ENCODE data around the gene EFHC1. TPM values are rescaled to one million over a fixed set of nuclear protein-coding genes. Genes with fewer than 3 reads are reported as not detected.

EFHC1 gene
- total and polyA plus RNA-seq, 4 donors = 3.3 to 11.3 (median 6.9) TPM

DNA sequence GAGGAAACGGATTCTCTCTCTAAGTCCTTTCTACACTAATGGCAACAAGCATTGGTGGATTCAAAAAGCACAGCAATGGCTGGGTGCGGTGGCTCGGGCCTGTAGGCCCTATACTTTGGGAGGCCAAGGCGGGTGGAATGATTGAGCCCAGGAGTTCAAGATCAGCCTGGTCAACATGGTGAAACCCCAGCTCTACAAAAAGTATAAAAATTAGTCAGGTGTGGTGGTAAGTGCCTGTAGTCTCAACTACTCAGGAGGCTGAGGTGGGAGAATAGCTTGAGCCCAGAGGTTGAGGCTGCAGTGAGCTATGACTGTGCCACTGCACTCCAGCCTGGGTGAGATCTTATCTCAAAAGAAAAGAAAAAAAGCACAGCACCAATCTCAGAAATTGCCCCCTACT is 38.9 kb upstream of the EFHC1 start (continued):
- TF ChIP-seq, protein P1, sequence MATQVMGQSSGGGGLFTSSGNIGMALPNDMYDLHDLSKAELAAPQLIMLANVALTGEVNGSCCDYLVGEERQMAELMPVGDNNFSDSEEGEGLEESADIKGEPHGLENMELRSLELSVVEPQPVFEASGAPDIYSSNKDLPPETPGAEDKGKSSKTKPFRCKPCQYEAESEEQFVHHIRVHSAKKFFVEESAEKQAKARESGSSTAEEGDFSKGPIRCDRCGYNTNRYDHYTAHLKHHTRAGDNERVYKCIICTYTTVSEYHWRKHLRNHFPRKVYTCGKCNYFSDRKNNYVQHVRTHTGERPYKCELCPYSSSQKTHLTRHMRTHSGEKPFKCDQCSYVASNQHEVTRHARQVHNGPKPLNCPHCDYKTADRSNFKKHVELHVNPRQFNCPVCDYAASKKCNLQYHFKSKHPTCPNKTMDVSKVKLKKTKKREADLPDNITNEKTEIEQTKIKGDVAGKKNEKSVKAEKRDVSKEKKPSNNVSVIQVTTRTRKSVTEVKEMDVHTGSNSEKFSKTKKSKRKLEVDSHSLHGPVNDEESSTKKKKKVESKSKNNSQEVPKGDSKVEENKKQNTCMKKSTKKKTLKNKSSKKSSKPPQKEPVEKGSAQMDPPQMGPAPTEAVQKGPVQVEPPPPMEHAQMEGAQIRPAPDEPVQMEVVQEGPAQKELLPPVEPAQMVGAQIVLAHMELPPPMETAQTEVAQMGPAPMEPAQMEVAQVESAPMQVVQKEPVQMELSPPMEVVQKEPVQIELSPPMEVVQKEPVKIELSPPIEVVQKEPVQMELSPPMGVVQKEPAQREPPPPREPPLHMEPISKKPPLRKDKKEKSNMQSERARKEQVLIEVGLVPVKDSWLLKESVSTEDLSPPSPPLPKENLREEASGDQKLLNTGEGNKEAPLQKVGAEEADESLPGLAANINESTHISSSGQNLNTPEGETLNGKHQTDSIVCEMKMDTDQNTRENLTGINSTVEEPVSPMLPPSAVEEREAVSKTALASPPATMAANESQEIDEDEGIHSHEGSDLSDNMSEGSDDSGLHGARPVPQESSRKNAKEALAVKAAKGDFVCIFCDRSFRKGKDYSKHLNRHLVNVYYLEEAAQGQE (IDR thresholded peaks at IDR 0.05) = no peak
- TF ChIP-seq YY1 (IDR thresholded peaks at IDR 0.05) = no peak

DNA sequence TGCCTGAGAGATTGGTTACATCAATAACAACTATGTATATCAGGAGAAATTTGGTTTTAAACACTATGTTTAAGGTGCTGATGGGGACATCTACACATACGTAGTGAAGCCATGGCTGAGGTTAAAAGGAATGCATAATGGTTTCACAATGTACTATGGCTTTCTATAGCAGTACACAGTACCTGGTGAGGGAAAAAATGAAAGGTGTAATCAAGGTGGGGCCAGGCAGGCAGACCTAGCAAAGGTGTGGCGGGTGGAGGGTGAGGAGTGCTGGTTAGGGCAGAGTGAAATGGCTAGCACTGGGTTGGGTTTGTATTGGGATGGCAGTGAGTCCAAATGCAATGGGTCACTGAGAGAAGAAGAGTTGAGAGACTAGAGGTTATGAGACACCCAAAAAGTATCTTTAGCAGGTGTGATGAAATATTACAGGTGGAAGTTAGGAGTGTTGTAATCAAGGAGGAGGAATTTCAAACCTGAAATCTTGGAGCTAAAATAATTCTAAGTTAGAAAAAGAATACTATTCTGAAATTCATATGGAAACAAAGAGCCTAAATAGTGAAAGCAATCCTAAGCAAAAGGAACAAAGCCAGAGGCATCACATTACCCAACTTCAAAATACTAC is 35.9 kb upstream of the EFHC1 start:
- no peaks in the 10 kb centered on the region for H3K27me3 ChIP-seq (ENCODE audit: control insufficient read depth in 4 of 4, insufficient read depth in 4 of 4, low read length in 3 of 4)
- H3K9ac ChIP-seq (ENCODE audit: low read depth in 1 of 2, low read length in 2 of 2) = no peak overlapping the region
- H3K27ac ChIP-seq (ENCODE audit: low read depth in 1 of 2, low read length in 2 of 2) = no peak overlapping the region
- H3K4me3 ChIP-seq (ENCODE audit: low read depth in 1 of 3, low read length in 3 of 3) = no peak overlapping the region
- TF ChIP-seq, protein P2, sequence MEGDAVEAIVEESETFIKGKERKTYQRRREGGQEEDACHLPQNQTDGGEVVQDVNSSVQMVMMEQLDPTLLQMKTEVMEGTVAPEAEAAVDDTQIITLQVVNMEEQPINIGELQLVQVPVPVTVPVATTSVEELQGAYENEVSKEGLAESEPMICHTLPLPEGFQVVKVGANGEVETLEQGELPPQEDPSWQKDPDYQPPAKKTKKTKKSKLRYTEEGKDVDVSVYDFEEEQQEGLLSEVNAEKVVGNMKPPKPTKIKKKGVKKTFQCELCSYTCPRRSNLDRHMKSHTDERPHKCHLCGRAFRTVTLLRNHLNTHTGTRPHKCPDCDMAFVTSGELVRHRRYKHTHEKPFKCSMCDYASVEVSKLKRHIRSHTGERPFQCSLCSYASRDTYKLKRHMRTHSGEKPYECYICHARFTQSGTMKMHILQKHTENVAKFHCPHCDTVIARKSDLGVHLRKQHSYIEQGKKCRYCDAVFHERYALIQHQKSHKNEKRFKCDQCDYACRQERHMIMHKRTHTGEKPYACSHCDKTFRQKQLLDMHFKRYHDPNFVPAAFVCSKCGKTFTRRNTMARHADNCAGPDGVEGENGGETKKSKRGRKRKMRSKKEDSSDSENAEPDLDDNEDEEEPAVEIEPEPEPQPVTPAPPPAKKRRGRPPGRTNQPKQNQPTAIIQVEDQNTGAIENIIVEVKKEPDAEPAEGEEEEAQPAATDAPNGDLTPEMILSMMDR (IDR thresholded peaks at IDR 0.05; ENCODE audit: low read depth, low read length, missing input control) = no peak
- TF ChIP-seq, protein P3, sequence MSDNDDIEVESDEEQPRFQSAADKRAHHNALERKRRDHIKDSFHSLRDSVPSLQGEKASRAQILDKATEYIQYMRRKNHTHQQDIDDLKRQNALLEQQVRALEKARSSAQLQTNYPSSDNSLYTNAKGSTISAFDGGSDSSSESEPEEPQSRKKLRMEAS (IDR thresholded peaks at IDR 0.05) = no peak
- TF ChIP-seq FOXA1 (IDR thresholded peaks at IDR 0.05) (no peak), GABPA (IDR thresholded peaks at IDR 0.05 in 1 of 2, conservative IDR thresholded peaks at IDR 0.05 in 1 of 2) (no peak), YY1 (IDR thresholded peaks at IDR 0.05) (no peak), TAF1 (conservative IDR thresholded peaks at IDR 0.05) (no peak), JUND (IDR thresholded peaks at IDR 0.05) (no peak), RXRA (IDR thresholded peaks at IDR 0.05) (no peak), HNF4A (conservative IDR thresholded peaks at IDR 0.05) (no peak), NR2F2 (IDR thresholded peaks at IDR 0.05) (no peak)
- TF ChIP-seq, protein P4, sequence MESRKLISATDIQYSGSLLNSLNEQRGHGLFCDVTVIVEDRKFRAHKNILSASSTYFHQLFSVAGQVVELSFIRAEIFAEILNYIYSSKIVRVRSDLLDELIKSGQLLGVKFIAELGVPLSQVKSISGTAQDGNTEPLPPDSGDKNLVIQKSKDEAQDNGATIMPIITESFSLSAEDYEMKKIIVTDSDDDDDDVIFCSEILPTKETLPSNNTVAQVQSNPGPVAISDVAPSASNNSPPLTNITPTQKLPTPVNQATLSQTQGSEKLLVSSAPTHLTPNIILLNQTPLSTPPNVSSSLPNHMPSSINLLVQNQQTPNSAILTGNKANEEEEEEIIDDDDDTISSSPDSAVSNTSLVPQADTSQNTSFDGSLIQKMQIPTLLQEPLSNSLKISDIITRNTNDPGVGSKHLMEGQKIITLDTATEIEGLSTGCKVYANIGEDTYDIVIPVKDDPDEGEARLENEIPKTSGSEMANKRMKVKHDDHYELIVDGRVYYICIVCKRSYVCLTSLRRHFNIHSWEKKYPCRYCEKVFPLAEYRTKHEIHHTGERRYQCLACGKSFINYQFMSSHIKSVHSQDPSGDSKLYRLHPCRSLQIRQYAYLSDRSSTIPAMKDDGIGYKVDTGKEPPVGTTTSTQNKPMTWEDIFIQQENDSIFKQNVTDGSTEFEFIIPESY (IDR thresholded peaks at IDR 0.05) = no peak
- peaks cover 0 to 9% (median 5%) of the 10 kb centered on the region in 4 donors for H3K4me1 ChIP-seq (ENCODE audit: control insufficient read depth in 4 of 4, insufficient read depth in 4 of 4, low read length in 3 of 4)
- no peak for DNase-seq (ENCODE audit: low spot score)
- H3K9me3 ChIP-seq (ENCODE audit: control insufficient read depth in 4 of 4, low read length in 3 of 4) = no peaks in the 10 kb centered on the region
- 87% methylated on average over 2 of the region's 2 CpGs for WGBS
- no peaks in the 10 kb centered on the region for H3K36me3 ChIP-seq (ENCODE audit: control insufficient read depth in 4 of 4, insufficient read depth in 3 of 4, low read depth in 1 of 4, low read length in 3 of 4)

DNA sequence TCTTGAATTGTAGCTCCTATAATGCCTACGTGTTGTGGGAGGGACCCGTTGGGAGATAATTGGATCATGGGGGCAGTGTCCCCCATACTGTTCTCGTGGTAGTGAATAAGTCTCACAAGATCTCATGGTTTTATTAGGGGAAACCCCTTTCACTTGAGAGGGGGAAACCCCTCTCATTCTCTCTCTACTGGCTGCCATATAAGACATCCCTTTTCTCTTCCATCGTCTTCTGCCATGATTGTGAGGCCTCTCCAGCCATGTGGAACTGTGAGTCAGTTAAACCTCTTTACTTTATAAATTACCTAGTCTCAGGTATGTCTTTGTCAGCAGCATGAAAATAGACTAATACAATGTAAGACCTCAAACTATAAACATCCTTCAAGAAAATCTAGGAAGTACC is 35.1 kb upstream of the EFHC1 start:
- DNase-seq (ENCODE audit: low spot score) = no peak
- Histone ChIP-seq H3K36me3 (ENCODE audit: control insufficient read depth in 4 of 4, insufficient read depth in 3 of 4, low read depth in 1 of 4, low read length in 3 of 4) (no peaks in the 10 kb centered on the region), H3K9me3 (ENCODE audit: control insufficient read depth in 4 of 4, low read length in 3 of 4) (no peaks in the 10 kb centered on the region), H3K9ac (ENCODE audit: low read depth in 1 of 2, low read length in 2 of 2) (no peak overlapping the region), H3K4me3 (ENCODE audit: low read depth in 1 of 3, low read length in 3 of 3) (no peak overlapping the region), H3K4me1 (ENCODE audit: control insufficient read depth in 4 of 4, insufficient read depth in 4 of 4, low read length in 3 of 4) (peaks cover 0 to 16% (median 10%) of the 10 kb centered on the region in 4 donors), H3K27ac (ENCODE audit: low read depth in 1 of 2, low read length in 2 of 2) (no peak overlapping the region), H3K27me3 (ENCODE audit: control insufficient read depth in 4 of 4, insufficient read depth in 4 of 4, low read length in 3 of 4) (no peaks in the 10 kb centered on the region)
- WGBS = 98% methylated on average over 4 of the region's 4 CpGs
- TF ChIP-seq RAD21 (IDR thresholded peaks at IDR 0.05) (no peak), FOXA2 (IDR thresholded peaks at IDR 0.05) (no peak), SP1 (IDR thresholded peaks at IDR 0.05) (no peak), NR2F2 (IDR thresholded peaks at IDR 0.05) (no peak), HNF4G (IDR thresholded peaks at IDR 0.05) (no peak), EGR1 (IDR thresholded peaks at IDR 0.05; ENCODE audit: low read depth in 2 of 2) (no peak), TAF1 (conservative IDR thresholded peaks at IDR 0.05) (no peak), RXRA (IDR thresholded peaks at IDR 0.05) (no peak)
- TF ChIP-seq, protein P4 (IDR thresholded peaks at IDR 0.05) = no peak
- TF ChIP-seq, protein P5, sequence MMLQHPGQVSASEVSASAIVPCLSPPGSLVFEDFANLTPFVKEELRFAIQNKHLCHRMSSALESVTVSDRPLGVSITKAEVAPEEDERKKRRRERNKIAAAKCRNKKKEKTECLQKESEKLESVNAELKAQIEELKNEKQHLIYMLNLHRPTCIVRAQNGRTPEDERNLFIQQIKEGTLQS (IDR thresholded peaks at IDR 0.05) = no peak
- TF ChIP-seq, protein P3 (IDR thresholded peaks at IDR 0.05) = no peak
